Astrocyte (in vitro differentiated cells and primary cell): ENCODE measurements around the gene SLC25A48. TPM values are rescaled to one million over a fixed set of nuclear protein-coding genes. Genes with fewer than 3 reads are reported as not detected.

Source experiments
- DNase-seq: peaks from one replicate; pipeline ENCODE4 v3.0.0-alpha.2; 2010; ENCODE audit warnings: low read depth
- FAIRE-seq: peaks from 2 replicates; lab custom pipeline; 2011; peaks lifted over from hg19 to GRCh38; lab: Jason Lieb, UNC
- H2AFZ ChIP-seq: 2 replicates; pipeline ENCODE4 v1.6.0; 2012; ENCODE audit warnings: low read depth, low read length, inconsistent platforms
- H3K27ac ChIP-seq: 2 replicates; pipeline ENCODE4 v1.5.1; 2011; ENCODE audit warnings: low read depth, low read length, inconsistent platforms
- H3K27me3 ChIP-seq: 2 replicates; pipeline ENCODE4 v1.6.0; 2011; ENCODE audit warnings: low read length, inconsistent platforms; ENCODE audit not compliant: insufficient read depth
- H3K36me3 ChIP-seq: 2 replicates; pipeline ENCODE4 v1.5.1; 2011; ENCODE audit warnings: low read length, inconsistent platforms; ENCODE audit not compliant: insufficient read depth
- H3K4me1 ChIP-seq: 2 replicates; pipeline ENCODE4 v1.5.1; 2011; ENCODE audit warnings: low read length, inconsistent platforms; ENCODE audit not compliant: insufficient read depth
- H3K4me2 ChIP-seq: 2 replicates; pipeline ENCODE4 v1.6.0; 2012; ENCODE audit warnings: low read length, inconsistent platforms
- H3K4me3 ChIP-seq: 2 replicates; pipeline ENCODE4 v1.5.1; 2011; ENCODE audit warnings: low read depth, mild to moderate bottlenecking, low read length, inconsistent platforms; ENCODE audit not compliant: insufficient read depth
- H3K79me2 ChIP-seq: 2 replicates; pipeline ENCODE4 v1.6.0; 2012; ENCODE audit warnings: mild to moderate bottlenecking, low read length, inconsistent platforms; ENCODE audit not compliant: insufficient read depth
- H3K9ac ChIP-seq: 2 replicates; pipeline ENCODE4 v1.6.0; 2012; ENCODE audit warnings: mild to moderate bottlenecking, low read length, inconsistent platforms
- H3K9me3 ChIP-seq: 2 replicates; pipeline ENCODE4 v1.5.1; 2012; ENCODE audit warnings: low read depth, mild to moderate bottlenecking, low read length, inconsistent platforms; ENCODE audit not compliant: insufficient read depth
- H4K20me1 ChIP-seq: 2 replicates; pipeline ENCODE4 v1.6.0; 2012; ENCODE audit warnings: low read length, inconsistent platforms; ENCODE audit not compliant: insufficient read depth
- H3K27ac Mint-ChIP-seq: one replicate; pipeline ENCODE4 v1.8.0; 2021; ENCODE audit warnings: mild to moderate bottlenecking, mixed read lengths; ENCODE audit not compliant: unreplicated experiment
- H3K27me3 Mint-ChIP-seq: one replicate; pipeline ENCODE4 v1.8.0; 2021; ENCODE audit warnings: low read depth, mixed read lengths; ENCODE audit not compliant: unreplicated experiment
- H3K36me3 Mint-ChIP-seq: one replicate; pipeline ENCODE4 v1.8.0; 2021; ENCODE audit warnings: low read depth, mixed read lengths; ENCODE audit not compliant: unreplicated experiment
- H3K4me1 Mint-ChIP-seq: one replicate; pipeline ENCODE4 v1.8.0; 2021; ENCODE audit warnings: low read depth, mixed read lengths; ENCODE audit not compliant: unreplicated experiment
- H3K4me3 Mint-ChIP-seq: one replicate; pipeline ENCODE4 v1.8.0; 2021; ENCODE audit warnings: mild to moderate bottlenecking, moderate library complexity, mixed read lengths; ENCODE audit not compliant: unreplicated experiment
- H3K9me3 Mint-ChIP-seq: one replicate; pipeline ENCODE4 v1.8.0; 2021; ENCODE audit warnings: mild to moderate bottlenecking, mixed read lengths; ENCODE audit not compliant: unreplicated experiment
- EZH2 ChIP-seq: IDR thresholded peaks from 2 replicates; pipeline ENCODE4 v1.6.1; 2012; ENCODE audit warnings: mild to moderate bottlenecking, low read length, inconsistent platforms; ENCODE audit not compliant: insufficient read depth
- total RNA-seq: library from RNA; stranded (reverse); gene quantifications from 2 replicates; pipeline ENCODE4 v1.2.1, GENCODE V29; 2021
- TF ChIP-seq, protein P1 (sequence below): IDR thresholded peaks from 2 replicates; pipeline ENCODE4 v1.5.1; 2011; ENCODE audit warnings: low read depth, mild to moderate bottlenecking, inconsistent platforms, low read length, moderate library complexity; ENCODE audit not compliant: insufficient read depth

The SLC25A48 gene
- total RNA-seq, 1 donor from 2014 or later = not detected

DNA sequence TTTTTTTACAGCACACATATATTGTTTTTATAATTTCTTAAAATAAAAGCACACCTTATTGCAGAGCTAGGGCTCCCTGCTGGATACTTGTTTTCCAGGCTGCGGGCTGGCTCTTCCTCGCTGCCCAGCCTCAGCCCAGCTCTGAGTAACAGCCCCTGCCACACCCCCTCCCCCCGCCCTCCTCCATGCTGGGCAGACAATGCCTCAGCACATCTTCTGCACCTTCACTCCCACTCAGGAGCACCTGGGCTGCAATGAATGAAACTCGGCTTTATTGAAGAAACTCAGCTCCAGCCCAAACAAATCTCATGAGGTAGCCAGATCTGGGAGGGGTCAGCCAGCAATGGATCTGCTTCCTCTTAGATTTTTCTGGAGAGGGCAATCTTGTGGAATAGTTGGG, 51.7 kb downstream of the SLC25A48 start:
- no peak for DNase-seq
- peaks cover 63% of the 10 kb centered on the region for H3K27me3 Mint-ChIP-seq
- peaks cover 20% of the 10 kb centered on the region for H3K27me3 ChIP-seq

DNA sequence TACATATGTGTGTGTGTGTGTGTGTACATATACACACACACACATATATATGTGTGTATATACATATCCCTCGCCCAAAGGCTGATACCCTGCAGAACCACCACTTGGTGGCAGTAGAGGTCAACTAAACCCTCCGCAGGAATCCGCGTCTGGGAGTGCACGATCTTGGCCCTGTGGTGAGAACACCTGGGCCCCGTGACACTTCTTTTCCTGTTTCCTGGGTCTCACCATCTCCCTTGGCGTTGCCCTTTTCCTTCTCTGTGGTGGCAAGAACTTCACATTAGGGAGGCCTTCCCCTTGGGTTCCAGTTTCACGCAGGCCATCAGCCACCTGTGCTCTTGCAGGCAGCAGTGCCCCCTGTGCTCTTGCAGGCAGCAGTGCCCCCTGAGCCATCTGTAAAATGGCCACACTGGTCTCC, 53.0 kb downstream of the SLC25A48 start:
- TF ChIP-seq, protein P1, sequence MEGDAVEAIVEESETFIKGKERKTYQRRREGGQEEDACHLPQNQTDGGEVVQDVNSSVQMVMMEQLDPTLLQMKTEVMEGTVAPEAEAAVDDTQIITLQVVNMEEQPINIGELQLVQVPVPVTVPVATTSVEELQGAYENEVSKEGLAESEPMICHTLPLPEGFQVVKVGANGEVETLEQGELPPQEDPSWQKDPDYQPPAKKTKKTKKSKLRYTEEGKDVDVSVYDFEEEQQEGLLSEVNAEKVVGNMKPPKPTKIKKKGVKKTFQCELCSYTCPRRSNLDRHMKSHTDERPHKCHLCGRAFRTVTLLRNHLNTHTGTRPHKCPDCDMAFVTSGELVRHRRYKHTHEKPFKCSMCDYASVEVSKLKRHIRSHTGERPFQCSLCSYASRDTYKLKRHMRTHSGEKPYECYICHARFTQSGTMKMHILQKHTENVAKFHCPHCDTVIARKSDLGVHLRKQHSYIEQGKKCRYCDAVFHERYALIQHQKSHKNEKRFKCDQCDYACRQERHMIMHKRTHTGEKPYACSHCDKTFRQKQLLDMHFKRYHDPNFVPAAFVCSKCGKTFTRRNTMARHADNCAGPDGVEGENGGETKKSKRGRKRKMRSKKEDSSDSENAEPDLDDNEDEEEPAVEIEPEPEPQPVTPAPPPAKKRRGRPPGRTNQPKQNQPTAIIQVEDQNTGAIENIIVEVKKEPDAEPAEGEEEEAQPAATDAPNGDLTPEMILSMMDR = peak; percentile 95
- TF ChIP-seq EZH2 = no peak
- Histone ChIP-seq H2AFZ (peak overlapping the region; percentile 30), H3K9me3 (no peaks in the 10 kb centered on the region), H3K27ac (no peak overlapping the region), H3K4me3 (no peak overlapping the region), H4K20me1 (no peaks in the 10 kb centered on the region), H3K4me1 (peaks cover 8% of the 10 kb centered on the region), H3K27me3 (peaks cover 16% of the 10 kb centered on the region), H3K4me2 (peak overlapping the region; percentile 52), H3K36me3 (no peaks in the 10 kb centered on the region), H3K9ac (no peak overlapping the region), H3K79me2 (no peaks in the 10 kb centered on the region)
- Mint-ChIP-seq H3K4me1 (peaks cover 21% of the 10 kb centered on the region), H3K36me3 (no peaks in the 10 kb centered on the region), H3K9me3 (no peaks in the 10 kb centered on the region), H3K27ac (no peak overlapping the region), H3K4me3 (no peak overlapping the region), H3K27me3 (peaks cover 52% of the 10 kb centered on the region)
- FAIRE-seq (no peak), DNase-seq (peak; percentile 29)

More for the DNA sequence above, 51.7 kb downstream of the SLC25A48 start:
- no peaks in the 10 kb centered on the region for H3K36me3 ChIP-seq
- H4K20me1 ChIP-seq = no peaks in the 10 kb centered on the region
- peaks cover 8% of the 10 kb centered on the region for H3K4me1 ChIP-seq
- no peak overlapping the region for H3K27ac Mint-ChIP-seq
- no peaks in the 10 kb centered on the region for H3K9me3 Mint-ChIP-seq
- no peaks in the 10 kb centered on the region for H3K36me3 Mint-ChIP-seq
- H3K4me3 Mint-ChIP-seq = no peak overlapping the region
- H3K79me2 ChIP-seq = no peaks in the 10 kb centered on the region
- H3K27ac ChIP-seq = no peak overlapping the region
- H3K4me2 ChIP-seq = no peak overlapping the region
- no peaks in the 10 kb centered on the region for H3K9me3 ChIP-seq
- H3K4me1 Mint-ChIP-seq = peaks cover 10% of the 10 kb centered on the region
- TF ChIP-seq, protein P1 = no peak
- no peak for TF ChIP-seq EZH2
- H2AFZ ChIP-seq = no peak overlapping the region
- no peak overlapping the region for H3K9ac ChIP-seq
- no peak for FAIRE-seq
- H3K4me3 ChIP-seq = no peak overlapping the region

DNA sequence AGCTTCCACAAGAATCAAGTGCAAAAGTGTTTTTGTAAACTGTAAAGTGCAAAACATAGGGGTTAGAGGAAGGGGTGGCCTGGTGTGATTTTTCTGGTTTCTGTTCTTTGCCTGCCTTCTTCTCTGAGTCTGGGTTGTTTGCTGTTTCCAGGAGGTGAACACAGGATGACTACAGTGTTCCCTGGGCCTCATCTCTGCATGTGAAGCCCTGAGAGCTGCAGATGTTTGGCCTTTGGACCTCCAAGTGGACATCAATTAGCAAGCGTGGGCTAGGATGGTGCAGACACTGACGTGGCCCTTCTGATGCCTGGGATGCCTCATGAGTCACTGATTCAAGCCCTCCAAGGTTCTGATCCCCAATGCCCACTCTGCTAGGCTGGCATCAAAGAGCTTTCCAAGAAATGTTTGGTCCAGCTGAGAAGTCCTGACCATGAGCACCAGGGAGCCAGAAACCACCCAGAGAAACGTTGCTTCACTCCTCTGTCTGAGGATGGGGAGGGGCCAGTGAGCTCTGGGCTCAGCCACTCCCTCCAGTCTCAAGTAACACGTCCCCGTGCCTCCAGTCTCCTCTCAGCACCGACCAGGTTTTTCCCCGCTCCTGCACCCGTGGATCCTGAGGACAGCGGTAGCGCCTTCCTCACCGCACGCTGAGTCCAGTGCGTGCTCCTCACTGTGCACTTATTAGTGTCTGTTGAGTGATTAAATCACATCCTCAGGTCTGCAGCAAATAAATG, 53.6 kb downstream of the SLC25A48 start:
- Mint-ChIP-seq H3K4me3 (no peak overlapping the region), H3K27ac (no peak overlapping the region), H3K27me3 (peaks cover 47% of the 10 kb centered on the region), H3K36me3 (no peaks in the 10 kb centered on the region), H3K9me3 (no peaks in the 10 kb centered on the region), H3K4me1 (peaks cover 21% of the 10 kb centered on the region)
- Histone ChIP-seq H3K36me3 (no peaks in the 10 kb centered on the region), H3K27ac (no peak overlapping the region), H3K79me2 (no peaks in the 10 kb centered on the region), H4K20me1 (no peaks in the 10 kb centered on the region), H3K9ac (no peak overlapping the region), H3K4me2 (peak overlapping the region; percentile 52), H3K9me3 (no peaks in the 10 kb centered on the region), H3K4me3 (no peak overlapping the region), H3K4me1 (peaks cover 8% of the 10 kb centered on the region), H3K27me3 (peaks cover 12% of the 10 kb centered on the region), H2AFZ (peak overlapping the region; percentile 42)
- TF ChIP-seq, protein P1 = no peak
- TF ChIP-seq EZH2 = no peak
- FAIRE-seq = no peak
- peak; percentile 23 for DNase-seq
